Tibial artery (tissue), 4 donors: ENCODE data around the gene CEP131.

Source experiments
- DNase-seq, 2 donors: peaks; one replicate each; pipeline ENCODE4 v3.0.0-alpha.2; 2019
- H3K27ac ChIP-seq, 2 donors: fragments of 200-600 bp; sonication (generic) in 1 of 2; 1 replicate in 1 of 2; 2 replicates in 1 of 2; pipeline ENCODE4 v1.5.1; 2018 to 2019; ENCODE audit warnings: mild to moderate bottlenecking in 1 of 2
- H3K27me3 ChIP-seq, 2 donors: fragments of 200-600 bp; sonication (generic) in 1 of 2; one replicate each; pipeline versions ENCODE4 v1.5.1 to v1.6.0; 2016 to 2019
- H3K36me3 ChIP-seq, 3 donors: fragments of 200-600 bp; sonication (generic) in 2 of 3; one replicate each; pipeline ENCODE4 v1.5.1; 2016 to 2019; ENCODE audit warnings: mild to moderate bottlenecking in 2 of 3
- H3K4me1 ChIP-seq, 4 donors: fragments of 200-600 bp; sonication (generic) in 2 of 4; 1 replicate in 3 of 4; 2 replicates in 1 of 4; pipeline ENCODE4 v1.5.1; 2016 to 2019
- H3K4me3 ChIP-seq, 2 donors: fragments of 200-600 bp; sonication (generic) in 1 of 2; 1 replicate in 1 of 2; 2 replicates in 1 of 2; pipeline ENCODE4 v1.5.1; 2018 to 2019; ENCODE audit warnings: mild to moderate bottlenecking in 2 of 2
- H3K9me3 ChIP-seq, 3 donors: fragments of 200-600 bp; sonication (generic) in 1 of 3; one replicate each; pipeline ENCODE4 v1.5.1; 2016 to 2019
- CTCF ChIP-seq, 2 experiments: fragments of 200-600 bp in 1 of 2; fragments of 450-650 bp in 1 of 2; IDR thresholded peaks; one replicate each; pipeline ENCODE4 v1.5.1; 2017 to 2019; ENCODE audit warnings: antibody characterized with exemption in 2 of 2, mild to moderate bottlenecking in 1 of 2, moderate library complexity in 1 of 2
- intact Hi-C: fragments of 100-400 bp; cut with DNase I; formaldehyde crosslinking; loops from one replicate; pipeline ENCODE4 v1.15.0; 2023; ENCODE audit warnings: low total_unique reads

Gene CEP131

GRCh38 chr17:81208651-81209050 lies 14.1 kb downstream of the CEP131 start:
- peaks cover 0 to 26% (median 0%) of the 10 kb centered on the region in 3 donors for H3K36me3 ChIP-seq
- intact Hi-C loops = no loop called here
- DNase-seq = no peak
- H3K9me3 ChIP-seq = no peaks in the 10 kb centered on the region
- no peak overlapping the region for H3K27ac ChIP-seq
- H3K4me1 ChIP-seq = peaks cover 0 to 45% (median 20%) of the 10 kb centered on the region in 4 donors
- no peaks in the 10 kb centered on the region for H3K27me3 ChIP-seq
- H3K4me3 ChIP-seq = no peak overlapping the region
- no peak for TF ChIP-seq CTCF (IDR thresholded peaks at IDR 0.05)

DNA sequence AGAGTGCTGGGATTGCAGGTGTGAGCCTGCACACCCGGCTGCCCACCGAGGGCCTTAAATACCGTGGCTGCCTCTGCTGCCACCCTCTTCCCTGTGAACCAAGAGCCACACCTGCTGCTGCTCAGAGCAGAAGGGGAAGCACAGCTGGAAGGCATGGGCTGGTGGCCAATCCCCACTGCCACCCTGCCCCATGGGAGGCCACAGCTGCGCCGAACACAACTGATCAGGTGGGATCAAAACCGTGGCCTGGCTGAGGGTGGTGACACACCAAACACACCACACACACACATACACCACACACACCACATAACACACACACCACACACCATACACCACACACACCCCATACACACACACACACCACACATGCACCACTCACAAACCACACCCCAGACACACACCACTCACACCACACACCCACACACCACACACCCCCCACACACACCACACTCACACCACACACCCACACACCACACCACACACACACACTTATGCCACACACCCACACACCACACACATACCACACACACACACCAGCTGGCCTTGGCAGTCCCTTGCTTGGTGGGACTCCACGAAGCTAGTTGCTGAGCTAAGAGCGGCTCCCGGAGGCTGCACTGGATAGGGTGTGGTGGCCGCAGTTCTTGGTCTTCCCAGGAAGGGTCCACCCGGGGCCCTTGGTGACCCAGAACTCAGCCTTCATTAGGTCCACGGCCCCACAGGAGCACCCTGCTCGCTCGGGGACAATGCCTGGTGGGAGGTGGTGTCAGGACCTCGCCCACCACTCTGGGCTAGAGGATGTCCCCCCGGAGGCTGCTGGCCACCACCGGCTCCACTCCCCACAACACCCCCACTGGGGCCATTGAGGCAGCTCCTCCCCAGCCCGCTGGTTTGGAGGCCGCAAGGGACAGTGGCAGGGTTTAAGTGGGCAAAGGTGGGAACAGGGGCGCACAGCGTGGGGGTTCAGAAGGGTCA lies 14.9 kb downstream of the CEP131 start:
- Histone ChIP-seq H3K4me1 (peaks cover 0 to 45% (median 20%) of the 10 kb centered on the region in 4 donors), H3K4me3 (no peak overlapping the region), H3K27me3 (no peaks in the 10 kb centered on the region), H3K36me3 (peaks cover 0 to 33% (median 0%) of the 10 kb centered on the region in 3 donors), H3K9me3 (no peaks in the 10 kb centered on the region), H3K27ac (peak overlapping the region in 1 of 2 donors; percentile 52)
- no peak for DNase-seq
- intact Hi-C loops = no loop called here
- no peak for TF ChIP-seq CTCF (IDR thresholded peaks at IDR 0.05)

GRCh38 chr17:81206657-81207056 lies 16.1 kb downstream of the CEP131 start:
- TF ChIP-seq CTCF (IDR thresholded peaks at IDR 0.05) = no peak
- Histone ChIP-seq H3K4me1 (peaks cover 0 to 45% (median 20%) of the 10 kb centered on the region in 4 donors), H3K4me3 (no peak overlapping the region), H3K27me3 (no peaks in the 10 kb centered on the region), H3K9me3 (no peaks in the 10 kb centered on the region), H3K36me3 (peaks cover 0 to 36% (median 0%) of the 10 kb centered on the region in 3 donors), H3K27ac (peak overlapping the region; percentile 6 to 52)
- no peak for DNase-seq
- intact Hi-C loops = no loop called here

- Histone ChIP-seq H3K27ac (peak overlapping the region; percentile 6 to 52), H3K9me3 (no peaks in the 10 kb centered on the region), H3K4me1 (peaks cover 0 to 40% (median 19%) of the 10 kb centered on the region in 4 donors), H3K4me3 (no peak overlapping the region), H3K36me3 (peaks cover 0 to 36% (median 0%) of the 10 kb centered on the region in 3 donors), H3K27me3 (no peaks in the 10 kb centered on the region)
- no peak for TF ChIP-seq CTCF (IDR thresholded peaks at IDR 0.05)
- peak in 1 of 2 donors; percentile 80 for DNase-seq
- intact Hi-C loops = no loop called here
These were observed 16.6 kb downstream of the CEP131 start for GRCh38 chr17:81206166-81206565.

- Histone ChIP-seq H3K36me3 (peaks cover 0 to 43% (median 0%) of the 10 kb centered on the region in 3 donors), H3K27me3 (no peaks in the 10 kb centered on the region), H3K9me3 (no peaks in the 10 kb centered on the region), H3K4me1 (peaks cover 0 to 27% (median 13%) of the 10 kb centered on the region in 4 donors), H3K4me3 (no peak overlapping the region), H3K27ac (no peak overlapping the region)
- intact Hi-C loops = no loop called here
- no peak for DNase-seq
- TF ChIP-seq CTCF (IDR thresholded peaks at IDR 0.05) = no peak
These were observed 18.2 kb downstream of the CEP131 start for GRCh38 chr17:81204578-81204977.
